ENCODE results near the gene SIX4. TPM values are rescaled to one million over a fixed set of nuclear protein-coding genes. Genes with fewer than 3 reads are reported as not detected.

SIX4 gene
- total and polyA plus RNA-seq, 9 of the 15 experiments (the other 6 are each of a cell fraction or from before 2014, with no cell fraction given) = 0.77 to 8.6 (median 5.6) TPM

GRCh38 chr14:60760209-60760608, 36.1 kb upstream of the SIX4 start:
- FAIRE-seq = no peak
- H3K79me2 ChIP-seq (ENCODE audit: control insufficient read depth, insufficient read depth, low read length) = peaks cover 22% of the 10 kb centered on the region; the same call in 2 of the 3 replicates

DNA sequence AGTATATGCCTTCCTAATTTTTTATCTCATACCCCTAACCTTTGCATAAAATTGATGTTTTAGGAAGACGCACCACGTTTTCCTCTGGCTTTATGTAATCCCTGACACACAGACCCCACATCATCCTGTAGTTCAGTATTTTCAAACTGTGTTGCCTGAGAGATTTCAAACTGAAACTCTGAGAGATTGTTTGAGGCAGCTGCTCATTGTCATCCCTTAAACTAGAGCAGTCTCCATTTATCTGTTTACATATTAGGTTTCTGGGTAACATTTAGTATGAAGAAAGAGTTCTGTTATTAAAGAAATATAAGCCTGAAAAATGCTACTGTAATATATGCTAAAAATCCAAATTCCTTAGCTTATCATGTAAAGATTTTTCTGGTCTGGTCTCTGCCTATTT, 34.7 kb upstream of the SIX4 start:
- no peak for ATAC-seq
- no peak for FAIRE-seq
- Histone ChIP-seq H3K27ac (ENCODE audit: extremely low read depth, low read depth, low read length) (no peak overlapping the region), H3K9ac (ENCODE audit: insufficient read depth in 1 of 2, low read depth in 2 of 2, low read length in 2 of 2) (no peak overlapping the region), H3K9me3 (replicated peaks; ENCODE audit: control insufficient read depth, insufficient read depth, low read depth, low read length) (no peaks in the 10 kb centered on the region), H3K4me3 (no peak overlapping the region), H4K20me1 (replicated peaks; ENCODE audit: control insufficient read depth, insufficient read depth, low read length) (0 out of 2 replicates have a peak, but pooled peaks cover 3% of the 10 kb centered on the region), H3K4me1 (replicated peaks in 1 of 2; ENCODE audit: control insufficient read depth in 2 of 2, insufficient read depth in 2 of 2, low read length in 2 of 2) (no peaks in the 10 kb centered on the region; a peak in 1 of 5 replicates), H3K36me3 (ENCODE audit: control insufficient read depth, insufficient read depth, low read length) (no peaks in the 10 kb centered on the region; the same call in 2 of the 3 replicates), H3K27me3 (ENCODE audit: control insufficient read depth in 2 of 2, insufficient read depth in 2 of 2, low read length in 2 of 2) (no peaks in the 10 kb centered on the region), H3K9me1 (ENCODE audit: control insufficient read depth, insufficient read depth, low read length) (no peaks in the 10 kb centered on the region), H3K79me2 (ENCODE audit: control insufficient read depth, insufficient read depth, low read length) (peaks cover 22% of the 10 kb centered on the region; the same call in 2 of the 3 replicates), H2AFZ (ENCODE audit: low read depth, low read length) (no peak overlapping the region), H3K4me2 (ENCODE audit: insufficient read depth, low read length) (no peak overlapping the region)
- in situ Hi-C loops (cut with MboI) = no loop called here
- intact Hi-C loops (cut with micrococcal nuclease) = no loop called here
- ChIA-PET POLR2A (no interaction called here), CTCF (ENCODE audit: low intra/inter-chr PET ratio) (no interaction called here)
- 43% methylated on average over 2 of the region's 2 CpGs for WGBS (ENCODE audit: insufficient coverage, low coverage, missing lambda C conversion rate)
- no peak for DNase-seq (ENCODE audit: extremely low read depth in 1 of 4, low spot score in 3 of 4)
- no TSS peak for BruUV-seq (replicated peaks)
- no peak for TF ChIP-seq ZNF639 (CRISPR knock-in tag; conservative IDR thresholded peaks at IDR 0.05 in 1 of 2, IDR thresholded peaks at IDR 0.05 in 1 of 2)
- TF ChIP-seq THAP7 (CRISPR knock-in tag; IDR thresholded peaks at IDR 0.05) = no peak
- TF ChIP-seq, protein P1, sequence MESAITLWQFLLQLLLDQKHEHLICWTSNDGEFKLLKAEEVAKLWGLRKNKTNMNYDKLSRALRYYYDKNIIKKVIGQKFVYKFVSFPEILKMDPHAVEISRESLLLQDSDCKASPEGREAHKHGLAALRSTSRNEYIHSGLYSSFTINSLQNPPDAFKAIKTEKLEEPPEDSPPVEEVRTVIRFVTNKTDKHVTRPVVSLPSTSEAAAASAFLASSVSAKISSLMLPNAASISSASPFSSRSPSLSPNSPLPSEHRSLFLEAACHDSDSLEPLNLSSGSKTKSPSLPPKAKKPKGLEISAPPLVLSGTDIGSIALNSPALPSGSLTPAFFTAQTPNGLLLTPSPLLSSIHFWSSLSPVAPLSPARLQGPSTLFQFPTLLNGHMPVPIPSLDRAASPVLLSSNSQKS (CRISPR knock-in tag; IDR thresholded peaks at IDR 0.05) = no peak
- TF ChIP-seq, protein P2, sequence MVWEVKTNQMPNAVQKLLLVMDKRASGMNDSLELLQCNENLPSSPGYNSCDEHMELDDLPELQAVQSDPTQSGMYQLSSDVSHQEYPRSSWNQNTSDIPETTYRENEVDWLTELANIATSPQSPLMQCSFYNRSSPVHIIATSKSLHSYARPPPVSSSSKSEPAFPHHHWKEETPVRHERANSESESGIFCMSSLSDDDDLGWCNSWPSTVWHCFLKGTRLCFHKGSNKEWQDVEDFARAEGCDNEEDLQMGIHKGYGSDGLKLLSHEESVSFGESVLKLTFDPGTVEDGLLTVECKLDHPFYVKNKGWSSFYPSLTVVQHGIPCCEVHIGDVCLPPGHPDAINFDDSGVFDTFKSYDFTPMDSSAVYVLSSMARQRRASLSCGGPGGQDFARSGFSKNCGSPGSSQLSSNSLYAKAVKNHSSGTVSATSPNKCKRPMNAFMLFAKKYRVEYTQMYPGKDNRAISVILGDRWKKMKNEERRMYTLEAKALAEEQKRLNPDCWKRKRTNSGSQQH (CRISPR knock-in tag; IDR thresholded peaks at IDR 0.05) = no peak
- TF ChIP-seq, protein P3, sequence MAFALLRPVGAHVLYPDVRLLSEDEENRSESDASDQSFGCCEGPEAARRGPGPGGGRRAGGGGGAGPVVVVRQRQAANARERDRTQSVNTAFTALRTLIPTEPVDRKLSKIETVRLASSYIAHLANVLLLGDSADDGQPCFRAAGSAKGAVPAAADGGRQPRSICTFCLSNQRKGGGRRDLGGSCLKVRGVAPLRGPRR (CRISPR knock-in tag; IDR thresholded peaks at IDR 0.05) = no peak
- TF ChIP-seq ZC3H4 (CRISPR knock-in tag; IDR thresholded peaks at IDR 0.05; ENCODE audit: borderline replicate concordance) = no peak
- TF ChIP-seq MCM5 (IDR thresholded peaks at IDR 0.05; ENCODE audit: low read depth) = no peak

More at GRCh38 chr14:60760209-60760608, 36.1 kb upstream of the SIX4 start:
- DNase-seq (ENCODE audit: extremely low read depth in 1 of 4, low spot score in 3 of 4) (no peak), ATAC-seq (no peak)
- Histone ChIP-seq H3K36me3 (ENCODE audit: control insufficient read depth, insufficient read depth, low read length) (no peaks in the 10 kb centered on the region), H2AFZ (ENCODE audit: low read depth, low read length) (no peak overlapping the region), H3K4me3 (no peak overlapping the region), H3K4me2 (ENCODE audit: insufficient read depth, low read length) (no peak overlapping the region), H3K9me3 (replicated peaks; ENCODE audit: control insufficient read depth, insufficient read depth, low read depth, low read length) (no peaks in the 10 kb centered on the region), H3K4me1 (replicated peaks in 1 of 2; ENCODE audit: control insufficient read depth in 2 of 2, insufficient read depth in 2 of 2, low read length in 2 of 2) (no peaks in the 10 kb centered on the region; a peak in 2 of 5 replicates), H4K20me1 (replicated peaks; ENCODE audit: control insufficient read depth, insufficient read depth, low read length) (peaks cover 3% of the 10 kb centered on the region; the same call in 1 of the 2 replicates), H3K27ac (ENCODE audit: extremely low read depth, low read depth, low read length) (no peak overlapping the region), H3K9me1 (ENCODE audit: control insufficient read depth, insufficient read depth, low read length) (no peaks in the 10 kb centered on the region), H3K9ac (ENCODE audit: insufficient read depth in 1 of 2, low read depth in 2 of 2, low read length in 2 of 2) (no peak overlapping the region), H3K27me3 (ENCODE audit: control insufficient read depth in 2 of 2, insufficient read depth in 2 of 2, low read length in 2 of 2) (no peaks in the 10 kb centered on the region)
- intact Hi-C loops (cut with micrococcal nuclease) = no loop called here
- in situ Hi-C loops (cut with MboI) = no loop called here
- ChIA-PET POLR2A (no interaction called here), CTCF (ENCODE audit: low intra/inter-chr PET ratio) (no interaction called here)
- WGBS (ENCODE audit: insufficient coverage, low coverage, missing lambda C conversion rate) = 100% methylated on average over 1 of the region's 1 CpG
- BruUV-seq (replicated peaks) = no TSS peak
- TF ChIP-seq TOE1 (IDR thresholded peaks at IDR 0.05; ENCODE audit: borderline replicate concordance) = no peak
- TF ChIP-seq TOE1 (CRISPR knock-in tag; IDR thresholded peaks at IDR 0.05; ENCODE audit: borderline replicate concordance, low read depth) = no peak
- TF ChIP-seq KHSRP (IDR thresholded peaks at IDR 0.05) = no peak
- TF ChIP-seq ZNF316 (IDR thresholded peaks at IDR 0.05) = no peak
- no peak for TF ChIP-seq LARP7 (IDR thresholded peaks at IDR 0.05)
- TF ChIP-seq ZNF431 (CRISPR knock-in tag; IDR thresholded peaks at IDR 0.05) = no peak

All from K562 (cell line).